Right atrium auricular region (tissue), 2 donors: ENCODE measurements around the gene SNAPC3. TPM values are rescaled to one million over a fixed set of nuclear protein-coding genes. Genes with fewer than 3 reads are reported as not detected.
"Not testable (repeated sequence)": the region's sequence is repeated elsewhere in the genome, so short reads cannot be mapped to it uniquely, and the experiment has no call there.

ENCODE experiments used
- DNase-seq: peaks from one replicate; pipeline ENCODE4 v3.0.0-alpha.2; 2019; ENCODE audit warnings: low spot score
- H3K27ac ChIP-seq, 2 donors: fragments of 200-600 bp; sonication (generic); 1 replicate in 1 of 2; 2 replicates in 1 of 2; pipeline ENCODE4 v1.5.1; 2016 to 2019
- H3K27me3 ChIP-seq, 2 donors: fragments of 200-600 bp; sonication (generic); one replicate each; pipeline versions ENCODE4 v1.5.1 to v1.6.0; 2017 to 2019
- H3K36me3 ChIP-seq: fragments of 200-600 bp; sonication (generic); one replicate; pipeline ENCODE4 v1.5.1; 2016
- H3K4me1 ChIP-seq, 2 donors: fragments of 200-600 bp; sonication (generic); one replicate each; pipeline versions ENCODE4 v1.5.1 to v1.6.0; 2017 to 2019
- H3K4me3 ChIP-seq, 2 donors: fragments of 200-600 bp; sonication (generic); 1 replicate in 1 of 2; 2 replicates in 1 of 2; pipeline ENCODE4 v1.5.1; 2017 to 2019; ENCODE audit warnings: mild to moderate bottlenecking in 1 of 2, moderate library complexity in 1 of 2
- H3K9me3 ChIP-seq, 2 donors: fragments of 200-600 bp; sonication (generic); one replicate each; pipeline ENCODE4 v1.5.1; 2019
- CTCF ChIP-seq, 2 donors: fragments of 200-600 bp; sonication (generic); IDR thresholded peaks; one replicate each; pipeline ENCODE4 v1.5.1; 2019; ENCODE audit warnings: antibody characterized with exemption in 2 of 2
- total RNA-seq, 2 donors: library from RNA; depleted of rRNA; stranded (reverse); fragments of >200 nt; gene quantifications; one replicate each; pipeline ENCODE4 v1.1.0, GENCODE V29; 2016

The SNAPC3 gene
- total RNA-seq, 2 donors from 2014 or later = 14.5 to 23.9 TPM

- no peak overlapping the region for H3K4me3 ChIP-seq
- TF ChIP-seq CTCF (IDR thresholded peaks at IDR 0.05) = no peak
- no peak overlapping the region for H3K27ac ChIP-seq
- no peak for DNase-seq
- H3K4me1 ChIP-seq = peaks cover 0 to 24% of the 10 kb centered on the region in 2 donors
- H3K36me3 ChIP-seq = peaks cover 8% of the 10 kb centered on the region
- no peaks in the 10 kb centered on the region for H3K9me3 ChIP-seq
- H3K27me3 ChIP-seq = no peaks in the 10 kb centered on the region
Observed at GRCh38 chr9:15420796-15421195, 1.9 kb upstream of the SNAPC3 start.

- no peak for DNase-seq
- Histone ChIP-seq H3K4me3 (no peak overlapping the region), H3K36me3 (peaks cover 8% of the 10 kb centered on the region), H3K9me3 (no peaks in the 10 kb centered on the region), H3K27me3 (no peaks in the 10 kb centered on the region), H3K4me1 (peaks cover 0 to 31% of the 10 kb centered on the region in 2 donors), H3K27ac (no peak overlapping the region)
- TF ChIP-seq CTCF (IDR thresholded peaks at IDR 0.05) = no peak
Observed at GRCh38 chr9:15421532-15421931, 1.1 kb upstream of the SNAPC3 start.

GRCh38 chr9:15421990-15422371, 695 bp upstream of the SNAPC3 start:
- H3K4me1 ChIP-seq = peaks cover 0 to 33% of the 10 kb centered on the region in 2 donors
- DNase-seq = no peak
- H3K4me3 ChIP-seq = peak overlapping the region; percentile 78 to 87
- peak overlapping the region; percentile 89 to 91 for H3K27ac ChIP-seq
- no peaks in the 10 kb centered on the region for H3K9me3 ChIP-seq
- H3K36me3 ChIP-seq = peaks cover 8% of the 10 kb centered on the region
- H3K27me3 ChIP-seq = no peaks in the 10 kb centered on the region
- TF ChIP-seq CTCF (IDR thresholded peaks at IDR 0.05) = no peak

DNA sequence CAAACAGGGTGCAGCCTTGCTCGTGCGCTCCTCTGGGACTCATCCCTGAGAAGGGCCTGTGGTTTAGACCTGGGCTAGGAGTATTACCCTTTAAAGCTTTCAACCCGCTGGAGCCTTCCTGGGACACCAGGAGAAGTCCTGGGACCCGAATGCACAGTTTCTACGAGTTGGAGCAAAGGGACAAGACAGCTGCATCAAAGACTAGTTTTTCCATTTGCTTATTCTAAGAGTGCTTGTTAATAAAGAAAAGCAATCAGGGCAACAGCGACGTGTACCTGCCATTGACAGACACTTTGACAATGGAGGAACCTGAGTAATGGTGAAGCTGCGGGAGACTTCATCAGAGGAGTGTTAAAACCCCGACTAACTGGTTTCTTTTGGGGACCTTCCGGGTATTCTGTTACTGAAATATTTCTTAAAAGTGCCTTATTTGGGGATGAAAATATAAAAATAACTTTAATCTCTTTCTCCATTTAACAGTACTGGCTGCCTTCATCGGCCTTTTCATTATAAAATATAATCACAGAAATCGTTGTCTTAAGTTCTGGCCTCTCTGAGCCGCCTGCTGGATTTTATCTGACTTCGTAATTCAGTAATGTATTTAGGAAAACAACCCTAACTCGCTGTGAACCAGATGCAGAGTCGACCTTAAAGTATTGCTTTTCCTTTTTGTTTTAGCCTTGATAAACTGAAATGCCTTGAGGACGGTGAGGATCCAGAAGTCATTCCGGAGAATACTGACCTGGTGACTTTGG, 732 bp downstream of the SNAPC3 start:
- no peak for DNase-seq
- Histone ChIP-seq H3K27me3 (no peaks in the 10 kb centered on the region), H3K9me3 (no peaks in the 10 kb centered on the region), H3K27ac (peak overlapping the region; percentile 89 to 91), H3K36me3 (peaks cover 8% of the 10 kb centered on the region), H3K4me1 (peaks cover 0 to 39% of the 10 kb centered on the region in 2 donors), H3K4me3 (peak overlapping the region; percentile 78 to 87)
- no peak for TF ChIP-seq CTCF (IDR thresholded peaks at IDR 0.05)

GRCh38 chr9:15426019-15426418, 3.3 kb downstream of the SNAPC3 start:
- Histone ChIP-seq H3K27ac (no peak overlapping the region), H3K36me3 (peaks cover 8% of the 10 kb centered on the region), H3K27me3 (no peaks in the 10 kb centered on the region), H3K4me3 (no peak overlapping the region), H3K4me1 (peaks cover 0 to 48% of the 10 kb centered on the region in 2 donors), H3K9me3 (no peaks in the 10 kb centered on the region)
- no peak for DNase-seq
- TF ChIP-seq CTCF (IDR thresholded peaks at IDR 0.05) = no peak

DNA sequence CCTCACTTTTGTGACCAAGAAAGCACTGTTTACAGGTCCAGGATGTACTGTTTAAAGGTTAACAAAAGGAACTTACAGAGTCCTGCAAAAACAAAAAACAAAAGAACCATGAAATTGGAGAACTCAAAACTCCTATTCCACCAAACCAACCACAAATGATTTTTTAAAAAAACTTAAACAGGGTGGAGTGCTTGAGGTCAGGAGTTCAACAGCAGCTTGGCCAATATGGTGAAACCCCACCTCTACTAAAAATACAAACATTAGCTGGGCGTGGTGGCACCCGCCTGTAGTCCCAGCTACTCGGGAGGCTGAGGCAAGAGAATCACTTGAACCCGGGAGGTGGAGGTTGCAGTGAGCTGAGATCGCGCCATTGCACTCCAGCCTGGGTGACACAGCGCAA, 5.0 kb downstream of the SNAPC3 start:
- not testable (repeated sequence) for H3K27me3 ChIP-seq, H3K27ac ChIP-seq, H3K4me3 ChIP-seq, H3K9me3 ChIP-seq, H3K36me3 ChIP-seq, DNase-seq
- peaks cover 0 to 53% of the 10 kb centered on the region in 2 donors for H3K4me1 ChIP-seq
